ENCODE measurements around the gene PTPRF.

PTPRF gene

DNA sequence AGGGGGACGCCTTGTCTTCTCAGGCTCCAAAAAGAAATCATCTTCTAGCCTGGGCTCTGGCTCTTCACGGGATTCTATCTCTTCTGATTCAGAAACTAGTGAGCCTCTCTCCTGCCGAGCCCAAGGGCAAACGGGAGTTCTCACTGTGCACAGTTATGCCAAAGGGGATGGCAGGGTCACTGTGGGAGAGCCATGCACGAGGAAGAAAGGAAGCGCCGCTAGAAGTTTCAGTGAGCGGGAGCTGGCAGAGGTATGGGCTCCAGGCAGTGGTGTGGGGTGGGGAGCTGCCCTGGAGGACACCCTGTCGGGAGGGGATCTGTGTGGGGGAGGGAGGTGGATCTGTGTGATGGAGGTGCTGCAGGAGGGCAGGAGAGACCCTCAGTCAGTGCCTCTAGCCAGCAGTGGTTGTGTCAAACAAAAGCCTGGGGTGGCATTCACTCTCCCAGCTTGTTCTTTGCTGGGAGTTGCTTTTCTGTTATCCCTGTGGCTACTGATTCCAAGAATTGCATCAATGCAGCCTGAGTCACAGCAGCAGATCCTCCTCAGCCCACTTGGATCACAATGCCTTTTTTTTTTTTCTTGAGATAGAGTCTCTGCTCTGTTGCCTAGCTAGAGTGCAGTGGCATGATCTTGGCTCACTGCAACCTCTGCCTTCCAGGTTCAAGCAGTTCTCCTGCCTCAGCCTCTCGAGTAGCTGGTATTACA, 141.1 kb downstream of the PTPRF start:
- Histone ChIP-seq H3K4me1 (no peaks in the 10 kb centered on the region), H3K27ac (no peak overlapping the region), H3K4me3 (no peak overlapping the region), H3K36me3 (peaks cover 64 to 97% (median 86%) of the 10 kb centered on the region in 3 donors), H3K9me3 (no peaks in the 10 kb centered on the region), H3K27me3 (no peaks in the 10 kb centered on the region)
- intact Hi-C loops (cut with DNase I; ENCODE audit: low total_unique reads), result no loop called here
- no peak for DNase-seq
- TF ChIP-seq, protein P1, sequence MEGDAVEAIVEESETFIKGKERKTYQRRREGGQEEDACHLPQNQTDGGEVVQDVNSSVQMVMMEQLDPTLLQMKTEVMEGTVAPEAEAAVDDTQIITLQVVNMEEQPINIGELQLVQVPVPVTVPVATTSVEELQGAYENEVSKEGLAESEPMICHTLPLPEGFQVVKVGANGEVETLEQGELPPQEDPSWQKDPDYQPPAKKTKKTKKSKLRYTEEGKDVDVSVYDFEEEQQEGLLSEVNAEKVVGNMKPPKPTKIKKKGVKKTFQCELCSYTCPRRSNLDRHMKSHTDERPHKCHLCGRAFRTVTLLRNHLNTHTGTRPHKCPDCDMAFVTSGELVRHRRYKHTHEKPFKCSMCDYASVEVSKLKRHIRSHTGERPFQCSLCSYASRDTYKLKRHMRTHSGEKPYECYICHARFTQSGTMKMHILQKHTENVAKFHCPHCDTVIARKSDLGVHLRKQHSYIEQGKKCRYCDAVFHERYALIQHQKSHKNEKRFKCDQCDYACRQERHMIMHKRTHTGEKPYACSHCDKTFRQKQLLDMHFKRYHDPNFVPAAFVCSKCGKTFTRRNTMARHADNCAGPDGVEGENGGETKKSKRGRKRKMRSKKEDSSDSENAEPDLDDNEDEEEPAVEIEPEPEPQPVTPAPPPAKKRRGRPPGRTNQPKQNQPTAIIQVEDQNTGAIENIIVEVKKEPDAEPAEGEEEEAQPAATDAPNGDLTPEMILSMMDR (IDR thresholded peaks at IDR 0.05), result no peak

DNA sequence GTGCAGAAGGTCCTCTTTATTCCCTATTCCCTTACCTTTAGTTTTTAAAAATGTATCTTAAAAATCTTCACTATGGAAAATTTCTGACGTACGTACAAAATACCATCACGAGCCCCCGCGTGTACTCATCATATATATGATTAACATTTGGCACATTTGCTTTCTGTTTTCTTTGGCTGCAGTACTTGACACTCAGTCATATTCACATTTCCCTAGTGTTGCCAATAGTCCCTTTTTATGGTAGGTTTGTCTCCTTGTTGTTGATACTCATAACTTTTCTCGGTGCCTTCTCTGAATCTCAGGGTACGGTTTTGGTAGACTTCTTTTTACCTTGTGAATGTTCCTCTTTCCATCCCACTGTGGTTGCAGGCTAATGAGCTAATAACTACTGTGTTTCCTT, 142.6 kb downstream of the PTPRF start:
- Histone ChIP-seq H3K27ac (no peak overlapping the region), H3K4me1 (no peaks in the 10 kb centered on the region), H3K9me3 (no peaks in the 10 kb centered on the region), H3K4me3 (no peak overlapping the region), H3K27me3 (no peaks in the 10 kb centered on the region), H3K36me3 (peaks cover 49 to 91% (median 74%) of the 10 kb centered on the region in 3 donors)
- no peak for DNase-seq
- intact Hi-C loops (cut with DNase I; ENCODE audit: low total_unique reads), result no loop called here
- TF ChIP-seq, protein P1 (IDR thresholded peaks at IDR 0.05), result no peak

Measured in tibial artery (tissue), 4 donors.